ENCODE results near the gene ECSIT.

Gene ECSIT

GRCh38 chr19:11549386-11549953 lies 20.5 kb upstream of the ECSIT start:
- DNase-seq = no peak

DNA sequence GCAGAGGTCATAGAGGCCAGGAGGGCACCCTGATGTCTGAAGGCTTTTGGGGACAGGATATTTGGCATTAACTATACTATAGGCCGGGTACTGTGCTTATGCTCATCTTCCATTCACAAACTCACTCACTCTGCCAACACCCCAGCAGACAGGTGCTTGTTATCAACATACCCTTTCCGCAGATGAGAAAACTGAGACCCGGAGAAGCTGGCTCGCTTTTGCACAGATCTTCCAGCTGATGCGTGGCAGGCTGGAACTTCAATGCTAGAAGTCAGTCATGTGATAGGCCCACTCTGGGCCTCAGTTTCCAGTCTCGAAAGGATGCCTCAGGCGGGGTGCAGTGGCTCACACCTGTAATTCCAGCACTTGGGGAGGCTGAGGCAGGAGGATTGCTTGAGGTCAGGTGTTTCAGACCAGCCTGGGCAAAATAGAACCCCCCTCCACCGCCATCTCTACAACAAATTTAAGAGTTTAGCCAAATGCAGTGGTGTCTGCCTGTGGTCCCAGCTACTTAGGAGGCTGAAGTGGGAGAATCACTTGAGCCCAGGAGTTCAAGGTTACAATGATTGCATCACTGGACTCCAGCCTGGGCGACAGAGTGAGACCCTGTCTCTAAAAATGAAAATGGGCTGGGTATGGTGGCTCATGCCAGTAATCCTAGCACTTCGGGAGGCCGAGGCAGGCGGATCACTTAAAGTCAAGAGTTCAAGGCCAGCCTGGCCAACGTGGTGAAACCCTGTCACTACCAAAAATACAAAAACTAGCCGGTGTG lies 19.2 kb upstream of the ECSIT start:
- DNase-seq = no peak

DNA sequence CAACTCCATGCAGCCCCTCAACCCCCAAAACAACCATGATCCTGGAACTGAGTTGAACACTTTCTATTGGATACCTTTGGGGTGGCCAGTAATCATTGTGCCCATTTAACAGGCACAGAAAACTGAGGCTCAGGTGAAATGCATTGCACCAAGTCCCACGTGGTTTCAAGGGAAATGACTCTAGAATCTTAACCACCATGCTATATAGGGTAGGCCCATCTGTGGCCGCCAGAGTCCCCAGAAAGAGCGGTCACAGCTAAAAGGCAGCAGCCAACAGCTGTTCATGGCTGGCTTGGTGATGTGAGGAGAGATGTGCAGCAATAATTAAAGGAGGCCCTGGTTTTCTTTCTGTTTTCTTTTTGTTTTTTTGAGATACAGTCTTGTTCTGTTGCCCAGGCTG lies 12.3 kb upstream of the ECSIT start:
- DNase-seq = no peak

- DNase-seq = no peak
Measured at GRCh38 chr19:11540645-11541044, 11.7 kb upstream of the ECSIT start.

- no peak for DNase-seq
Measured at GRCh38 chr19:11539495-11540365, 10.8 kb upstream of the ECSIT start.

- DNase-seq = no peak
Measured at GRCh38 chr19:11538232-11539036, 9.5 kb upstream of the ECSIT start, which contains the start of gene CNN1. Gene CNN1 (plus strand): TSS chr19:11538851. CDS start chr19:11538928, 77 bp downstream.

DNA sequence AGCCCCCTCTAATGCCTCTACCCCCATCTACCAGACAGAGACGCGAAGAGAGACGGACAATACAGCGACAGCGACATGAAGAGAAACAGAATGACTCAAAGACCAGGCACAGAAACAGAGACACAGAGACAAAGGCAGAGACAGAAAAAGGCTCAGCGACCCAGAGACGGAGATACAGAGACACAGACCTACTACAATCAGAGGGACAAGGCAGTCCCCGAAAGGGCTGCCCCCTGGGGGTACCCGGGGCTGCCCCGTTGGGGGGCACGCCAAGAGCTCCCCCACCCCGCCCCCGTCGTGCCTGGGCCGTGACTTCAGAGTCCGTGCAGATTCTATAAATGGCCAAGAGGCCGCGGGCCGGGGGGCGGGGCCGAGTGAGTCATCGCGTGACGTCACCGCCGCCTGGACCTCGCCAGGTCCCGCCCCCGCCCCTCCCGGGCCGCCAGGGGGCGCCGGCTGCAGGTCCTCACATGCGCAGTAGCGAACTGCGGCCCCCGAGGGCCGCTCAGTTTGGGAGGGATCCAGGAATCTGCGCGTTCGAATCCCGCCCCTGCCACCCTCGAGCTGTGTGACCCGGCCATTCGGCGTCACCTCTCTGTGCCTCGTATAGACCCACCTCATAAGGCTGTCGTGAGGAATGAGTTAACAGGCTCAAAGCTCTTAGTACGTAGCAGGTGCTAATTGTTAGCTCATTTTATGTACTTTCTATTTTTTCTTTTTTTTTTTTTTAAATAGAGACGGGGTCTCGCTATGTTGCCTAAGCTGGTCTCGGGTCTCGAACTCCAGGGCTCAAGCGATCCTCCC lies 7.1 kb upstream of the ECSIT start:
- DNase-seq = peak; percentile 91

GRCh38 chr19:11534948-11535347 lies 6.0 kb upstream of the ECSIT start:
- no peak for DNase-seq

- peak; percentile 35 for DNase-seq
Measured at GRCh38 chr19:11534538-11534937, 5.6 kb upstream of the ECSIT start.

GRCh38 chr19:11530432-11530831 lies 1.5 kb upstream of the ECSIT start:
- DNase-seq = peak; percentile 80

- DNase-seq = no peak
Measured at GRCh38 chr19:11519138-11519537, 9.8 kb downstream of the ECSIT start.

GRCh38 chr19:11513946-11514345 lies 15.0 kb downstream of the ECSIT start:
- no peak for DNase-seq

DNA sequence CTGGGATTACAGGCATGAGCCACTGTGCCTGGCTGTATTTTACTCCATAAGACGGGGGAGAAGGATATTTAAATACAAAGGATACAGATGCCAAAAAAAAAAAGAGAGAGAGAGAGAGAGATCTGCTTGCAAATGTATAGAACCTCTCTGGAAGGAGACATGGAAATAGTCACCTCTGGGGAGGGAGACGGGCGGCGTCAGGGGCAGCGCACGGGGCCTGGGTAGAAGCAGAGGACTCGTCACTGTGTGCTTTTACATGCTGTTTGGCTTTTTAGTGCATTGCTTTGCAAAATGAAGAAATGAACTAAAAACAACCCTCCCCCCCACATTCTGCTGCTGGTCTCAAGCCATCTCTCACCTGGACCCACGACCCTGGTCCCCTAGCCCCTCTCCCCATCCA lies 18.5 kb downstream of the ECSIT start:
- no peak for DNase-seq

- no peak for DNase-seq
Measured at GRCh38 chr19:11507370-11508078, 21.4 kb downstream of the ECSIT start.

GRCh38 chr19:11506967-11507366 lies 22.0 kb downstream of the ECSIT start:
- no peak for DNase-seq

- DNase-seq = no peak
Measured at GRCh38 chr19:11506101-11506555, 22.8 kb downstream of the ECSIT start.

DNA sequence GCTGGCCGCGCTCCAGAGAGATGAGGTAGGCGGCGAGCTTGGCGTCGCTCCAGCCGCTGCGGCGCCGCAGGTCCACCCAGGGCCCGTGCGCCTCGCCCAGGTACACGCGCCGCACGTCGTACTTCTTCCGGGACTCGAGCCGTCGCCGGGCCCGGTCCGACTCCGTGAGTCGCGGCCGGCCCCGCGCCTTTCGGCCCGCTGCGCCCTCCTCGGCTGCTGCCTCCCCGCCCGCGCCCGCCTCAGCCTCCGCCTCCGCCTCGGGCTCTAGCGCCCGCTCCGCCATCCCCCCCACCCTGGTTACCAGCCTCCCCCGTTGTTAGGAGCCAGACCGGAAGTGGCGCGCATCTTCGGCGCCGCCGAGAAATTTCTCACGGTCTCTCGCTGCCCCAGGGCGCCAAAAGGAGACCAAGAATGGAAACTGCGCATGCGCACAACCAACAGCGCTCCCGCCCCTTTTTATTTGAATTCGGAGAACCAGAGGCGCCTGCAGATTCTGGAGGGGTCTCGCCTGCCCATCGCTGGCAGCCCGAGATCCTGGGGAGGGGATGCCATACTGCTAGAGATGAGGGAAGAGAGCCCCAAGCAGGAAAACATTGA lies 23.3 kb downstream of the ECSIT start, which contains the start of gene ZNF653:
ZNF653 (minus strand) TSS at position 336 of the 597 bp plus-strand sequence; CDS start at position 283, 53 bp downstream.
- DNase-seq = peak; percentile 95

DNA sequence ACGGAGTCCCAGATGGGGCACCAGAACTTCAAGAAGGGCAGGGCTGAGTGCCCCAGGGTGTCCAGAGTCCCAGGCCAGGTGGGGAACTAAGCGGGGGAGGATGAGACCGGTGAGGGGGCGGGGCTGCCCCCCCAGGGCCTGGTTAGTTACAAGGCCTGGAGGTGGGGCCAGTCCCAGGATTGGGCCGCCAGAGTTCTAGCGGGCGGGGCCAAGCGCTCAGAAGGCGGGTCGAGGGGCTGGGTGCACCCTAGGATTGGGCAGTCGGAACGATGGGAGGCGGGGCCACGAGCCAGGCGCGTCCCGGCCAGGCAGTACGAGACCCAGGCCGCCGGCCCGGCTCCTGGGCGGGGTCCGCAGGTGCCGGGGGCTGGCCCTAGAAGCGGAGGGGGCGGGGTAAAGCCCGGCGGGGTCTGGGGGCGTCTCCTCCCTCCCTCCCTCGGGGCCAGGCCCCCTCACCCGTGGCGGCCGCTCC lies 23.9 kb downstream of the ECSIT start:
- DNase-seq = peak; percentile 94

- DNase-seq = no peak
Measured at GRCh38 chr19:11504502-11505031, 24.4 kb downstream of the ECSIT start.

GRCh38 chr19:11499890-11500420 lies 29.0 kb downstream of the ECSIT start:
- DNase-seq = no peak
